ENCODE data around the gene PIGR. TPM values are rescaled to one million over a fixed set of nuclear protein-coding genes. Genes with fewer than 3 reads are reported as not detected.

The PIGR gene
- total RNA-seq, 3 donors from 2014 or later = 4,355 to 12,072 (median 9,452) TPM

GRCh38 chr1:206905295-206906164 is 40.7 kb downstream of the PIGR start:
- DNase-seq = no peak
- Histone ChIP-seq H3K9me3 (no peaks in the 10 kb centered on the region), H3K4me3 (no peak overlapping the region), H3K4me1 (ENCODE audit: low read depth) (peaks cover 14% of the 10 kb centered on the region), H3K36me3 (ENCODE audit: low read depth) (no peaks in the 10 kb centered on the region)
- no peak for ATAC-seq
- intact Hi-C loops (cut with DNase I, micrococcal nuclease) = no loop called here
- TF ChIP-seq, protein P1, sequence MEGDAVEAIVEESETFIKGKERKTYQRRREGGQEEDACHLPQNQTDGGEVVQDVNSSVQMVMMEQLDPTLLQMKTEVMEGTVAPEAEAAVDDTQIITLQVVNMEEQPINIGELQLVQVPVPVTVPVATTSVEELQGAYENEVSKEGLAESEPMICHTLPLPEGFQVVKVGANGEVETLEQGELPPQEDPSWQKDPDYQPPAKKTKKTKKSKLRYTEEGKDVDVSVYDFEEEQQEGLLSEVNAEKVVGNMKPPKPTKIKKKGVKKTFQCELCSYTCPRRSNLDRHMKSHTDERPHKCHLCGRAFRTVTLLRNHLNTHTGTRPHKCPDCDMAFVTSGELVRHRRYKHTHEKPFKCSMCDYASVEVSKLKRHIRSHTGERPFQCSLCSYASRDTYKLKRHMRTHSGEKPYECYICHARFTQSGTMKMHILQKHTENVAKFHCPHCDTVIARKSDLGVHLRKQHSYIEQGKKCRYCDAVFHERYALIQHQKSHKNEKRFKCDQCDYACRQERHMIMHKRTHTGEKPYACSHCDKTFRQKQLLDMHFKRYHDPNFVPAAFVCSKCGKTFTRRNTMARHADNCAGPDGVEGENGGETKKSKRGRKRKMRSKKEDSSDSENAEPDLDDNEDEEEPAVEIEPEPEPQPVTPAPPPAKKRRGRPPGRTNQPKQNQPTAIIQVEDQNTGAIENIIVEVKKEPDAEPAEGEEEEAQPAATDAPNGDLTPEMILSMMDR (IDR thresholded peaks at IDR 0.05) = no peak

- intact Hi-C loops (cut with DNase I, micrococcal nuclease) = no loop called here
- Histone ChIP-seq H3K36me3 (ENCODE audit: low read depth) (no peaks in the 10 kb centered on the region), H3K9me3 (no peaks in the 10 kb centered on the region), H3K4me1 (ENCODE audit: low read depth) (peaks cover 11% of the 10 kb centered on the region), H3K4me3 (no peak overlapping the region)
- DNase-seq (no peak), ATAC-seq (no peak)
- TF ChIP-seq, protein P1 (IDR thresholded peaks at IDR 0.05) = no peak
Observed at GRCh38 chr1:206904423-206905142, 41.7 kb downstream of the PIGR start.

DNA sequence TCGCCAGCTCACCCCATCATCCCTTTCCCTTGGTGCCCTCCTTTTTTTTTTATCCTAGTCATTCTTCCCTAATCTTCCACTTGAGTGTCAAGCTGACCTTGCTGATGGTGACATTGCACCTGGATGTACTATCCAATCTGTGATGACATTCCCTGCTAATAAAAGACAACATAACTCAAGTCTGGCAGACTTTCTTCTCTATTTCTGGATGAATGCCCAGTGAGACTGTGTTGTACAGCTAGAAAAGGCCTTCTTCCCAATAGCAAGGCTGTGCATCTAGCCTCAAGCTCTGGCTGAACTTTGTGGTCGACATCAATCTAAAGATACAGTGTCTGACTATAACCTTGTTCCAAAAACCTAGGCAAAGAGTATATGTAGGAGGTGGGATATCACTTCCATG is 42.6 kb downstream of the PIGR start:
- TF ChIP-seq, protein P1 (IDR thresholded peaks at IDR 0.05) = no peak
- intact Hi-C loops (cut with DNase I, micrococcal nuclease) = no loop called here

GRCh38 chr1:206902702-206903101 is 43.6 kb downstream of the PIGR start:
- TF ChIP-seq, protein P1 (IDR thresholded peaks at IDR 0.05) = no peak
- intact Hi-C loops (cut with DNase I, micrococcal nuclease) = no loop called here

More for the DNA sequence above, 42.6 kb downstream of the PIGR start:
- no peaks in the 10 kb centered on the region for H3K36me3 ChIP-seq (ENCODE audit: low read depth)
- no peak overlapping the region for H3K4me3 ChIP-seq
- no peak for DNase-seq
- H3K4me1 ChIP-seq (ENCODE audit: low read depth) = peaks cover 4% of the 10 kb centered on the region
- no peaks in the 10 kb centered on the region for H3K9me3 ChIP-seq
- ATAC-seq = no peak

GRCh38 chr1:206901944-206902343 is 44.3 kb downstream of the PIGR start:
- ATAC-seq = no peak
- Histone ChIP-seq H3K4me1 (ENCODE audit: low read depth) (peaks cover 2% of the 10 kb centered on the region), H3K36me3 (ENCODE audit: low read depth) (no peaks in the 10 kb centered on the region), H3K9me3 (no peaks in the 10 kb centered on the region), H3K4me3 (no peak overlapping the region)
- intact Hi-C loops (cut with DNase I, micrococcal nuclease) = no loop called here
- no peak for DNase-seq
- TF ChIP-seq, protein P1 (IDR thresholded peaks at IDR 0.05) = no peak

More at GRCh38 chr1:206902702-206903101, 43.6 kb downstream of the PIGR start:
- Histone ChIP-seq H3K9me3 (no peaks in the 10 kb centered on the region), H3K36me3 (ENCODE audit: low read depth) (no peaks in the 10 kb centered on the region), H3K4me3 (no peak overlapping the region), H3K4me1 (ENCODE audit: low read depth) (peaks cover 2% of the 10 kb centered on the region)
- DNase-seq = no peak
- no peak for ATAC-seq
